SK-MEL-5 (cell line): ENCODE measurements around the gene CNTNAP2. TPM values are rescaled to one million over a fixed set of nuclear protein-coding genes. Genes with fewer than 3 reads are reported as not detected.

ENCODE experiments used
- DNase-seq: peaks from one replicate; pipeline ENCODE4 v3.0.0-alpha.2; 2016; ENCODE audit warnings: low read depth, low spot score
- in situ Hi-C: cut with HindIII; loops from 2 replicates; pipeline ENCODE4 v1.10.0; 2016; ENCODE audit warnings: low sequenced_read_pairs, high pct_unique_total_duplicates, low pct_unique_long_range_greater_than_20kb
- total RNA-seq: library from RNA; depleted of rRNA; stranded (reverse); fragments of >200 nt; shearing (Covaris generic); gene quantifications from 2 replicates; pipeline ENCODE4 v1.2.3, GENCODE V29; 2014

Gene CNTNAP2
- total RNA-seq, 1 experiment from 2014 or later, result not detected

- no peak for DNase-seq
- in situ Hi-C loops, result no loop called here
Observed at GRCh38 chr7:147029953-147030352, 913.4 kb downstream of the CNTNAP2 start.

GRCh38 chr7:147033641-147034040, 917.0 kb downstream of the CNTNAP2 start:
- in situ Hi-C loops, result no loop called here
- DNase-seq, result no peak

- no peak for DNase-seq
- in situ Hi-C loops, result no loop called here
Observed at GRCh38 chr7:147041438-147041837, 924.8 kb downstream of the CNTNAP2 start.

GRCh38 chr7:147044941-147045340, 928.3 kb downstream of the CNTNAP2 start:
- DNase-seq, result no peak
- in situ Hi-C loops, result no loop called here

GRCh38 chr7:147047696-147048095, 931.1 kb downstream of the CNTNAP2 start:
- DNase-seq, result no peak
- in situ Hi-C loops, result no loop called here

- in situ Hi-C loops, result no loop called here
- no peak for DNase-seq
Observed at GRCh38 chr7:147048864-147049263, 932.3 kb downstream of the CNTNAP2 start.

- no peak for DNase-seq
- in situ Hi-C loops, result no loop called here
Observed at GRCh38 chr7:147052818-147053217, 936.2 kb downstream of the CNTNAP2 start.

GRCh38 chr7:147053746-147054145, 937.1 kb downstream of the CNTNAP2 start:
- in situ Hi-C loops, result no loop called here
- DNase-seq, result no peak

GRCh38 chr7:147060070-147060469, 943.5 kb downstream of the CNTNAP2 start:
- in situ Hi-C loops, result no loop called here
- no peak for DNase-seq

- DNase-seq, result no peak
- in situ Hi-C loops, result no loop called here
Observed at GRCh38 chr7:147062897-147063296, 946.3 kb downstream of the CNTNAP2 start.

GRCh38 chr7:147068842-147069241, 952.2 kb downstream of the CNTNAP2 start:
- in situ Hi-C loops, result no loop called here
- no peak for DNase-seq

- no peak for DNase-seq
- in situ Hi-C loops, result no loop called here
Observed at GRCh38 chr7:147069771-147070170, 953.2 kb downstream of the CNTNAP2 start.

GRCh38 chr7:147070886-147071285, 954.3 kb downstream of the CNTNAP2 start:
- in situ Hi-C loops, result no loop called here
- no peak for DNase-seq

- in situ Hi-C loops, result no loop called here
- DNase-seq, result no peak
Observed at GRCh38 chr7:147071536-147071935, 954.9 kb downstream of the CNTNAP2 start.

GRCh38 chr7:147078312-147078711, 961.7 kb downstream of the CNTNAP2 start:
- in situ Hi-C loops, result no loop called here
- DNase-seq, result no peak

GRCh38 chr7:147079083-147079482, 962.5 kb downstream of the CNTNAP2 start:
- in situ Hi-C loops, result no loop called here
- no peak for DNase-seq

- DNase-seq, result no peak
- in situ Hi-C loops, result no loop called here
Observed at GRCh38 chr7:147079921-147080420, 963.4 kb downstream of the CNTNAP2 start.

- no peak for DNase-seq
- in situ Hi-C loops, result no loop called here
Observed at GRCh38 chr7:147081117-147081516, 964.5 kb downstream of the CNTNAP2 start.

- in situ Hi-C loops, result no loop called here
- no peak for DNase-seq
Observed at GRCh38 chr7:147089051-147089461, 972.5 kb downstream of the CNTNAP2 start.

- in situ Hi-C loops, result no loop called here
- no peak for DNase-seq
Observed at GRCh38 chr7:147089608-147090007, 973.0 kb downstream of the CNTNAP2 start.
